Stimulated activated CD4-positive, alpha-beta T cell treated with anti-CD3 and anti-CD28 coated beads, Interleukin-1b, Interleukin-23, amount 100 ng/mL, for 1 hour (primary cell): Measurements from ENCODE around the gene KRTCAP2.
"Not testable (repeated sequence)": the region's sequence is repeated elsewhere in the genome, so short reads cannot be mapped to it uniquely, and the experiment has no call there.

Experiments used
- DNase-seq, 2 donors: peaks; one replicate each; pipeline ENCODE4 v3.0.0-alpha.2; 2020; ENCODE audit warnings: low read depth in 2 of 2

KRTCAP2 gene

DNA sequence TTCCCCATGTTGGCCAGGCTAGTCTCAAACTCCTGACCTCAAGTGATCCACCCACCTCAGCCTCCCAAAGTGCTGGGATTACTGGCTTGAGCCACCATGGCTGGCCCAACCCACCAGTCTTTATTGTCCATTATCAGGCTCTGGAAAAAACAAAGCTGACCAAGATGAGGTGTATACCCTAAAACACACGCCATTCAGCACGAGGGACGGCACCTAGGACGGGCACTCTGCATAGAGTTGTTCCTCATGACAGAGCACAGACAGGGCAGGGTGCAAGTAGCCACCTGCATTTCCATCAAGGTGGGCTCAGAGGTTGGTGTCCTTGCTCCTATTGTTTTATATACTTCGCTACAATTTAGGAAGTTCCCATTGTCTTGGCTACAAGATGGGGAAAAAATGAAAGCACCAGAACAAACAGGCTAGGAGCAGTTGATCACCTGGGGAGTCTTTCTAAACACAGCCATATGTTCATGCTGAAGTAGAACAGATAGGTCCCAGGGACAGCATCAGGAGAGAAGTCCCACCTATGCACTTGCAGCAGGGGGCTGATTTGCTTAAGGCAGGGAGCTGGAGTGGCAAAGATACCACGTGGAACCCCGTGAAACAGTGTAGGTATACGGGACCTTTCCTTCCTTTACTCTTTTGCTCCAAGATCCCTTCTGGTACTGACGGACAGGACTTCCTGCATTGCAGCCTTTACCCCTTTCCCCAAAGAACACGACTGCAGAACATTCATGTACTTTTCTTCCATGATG lies 4.5 kb downstream of the KRTCAP2 start:
- no peak for DNase-seq

DNA sequence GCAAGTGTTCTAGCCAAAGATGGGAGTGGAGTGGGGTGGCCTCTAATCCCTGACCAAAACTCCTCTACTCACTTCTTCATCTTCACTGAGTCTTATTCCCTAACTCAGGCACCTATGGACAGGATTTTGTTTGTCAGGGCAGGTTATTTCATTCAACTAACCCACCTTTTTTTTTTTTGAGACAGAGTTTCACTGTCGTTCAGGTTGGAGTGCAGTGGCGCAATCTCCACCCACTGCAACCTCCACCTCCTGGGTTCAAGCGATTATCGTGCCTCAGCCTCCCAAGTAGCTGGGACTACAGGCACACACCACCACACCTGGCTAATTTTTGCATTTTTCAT lies 5.0 kb downstream of the KRTCAP2 start:
- not testable (repeated sequence) for DNase-seq

DNA sequence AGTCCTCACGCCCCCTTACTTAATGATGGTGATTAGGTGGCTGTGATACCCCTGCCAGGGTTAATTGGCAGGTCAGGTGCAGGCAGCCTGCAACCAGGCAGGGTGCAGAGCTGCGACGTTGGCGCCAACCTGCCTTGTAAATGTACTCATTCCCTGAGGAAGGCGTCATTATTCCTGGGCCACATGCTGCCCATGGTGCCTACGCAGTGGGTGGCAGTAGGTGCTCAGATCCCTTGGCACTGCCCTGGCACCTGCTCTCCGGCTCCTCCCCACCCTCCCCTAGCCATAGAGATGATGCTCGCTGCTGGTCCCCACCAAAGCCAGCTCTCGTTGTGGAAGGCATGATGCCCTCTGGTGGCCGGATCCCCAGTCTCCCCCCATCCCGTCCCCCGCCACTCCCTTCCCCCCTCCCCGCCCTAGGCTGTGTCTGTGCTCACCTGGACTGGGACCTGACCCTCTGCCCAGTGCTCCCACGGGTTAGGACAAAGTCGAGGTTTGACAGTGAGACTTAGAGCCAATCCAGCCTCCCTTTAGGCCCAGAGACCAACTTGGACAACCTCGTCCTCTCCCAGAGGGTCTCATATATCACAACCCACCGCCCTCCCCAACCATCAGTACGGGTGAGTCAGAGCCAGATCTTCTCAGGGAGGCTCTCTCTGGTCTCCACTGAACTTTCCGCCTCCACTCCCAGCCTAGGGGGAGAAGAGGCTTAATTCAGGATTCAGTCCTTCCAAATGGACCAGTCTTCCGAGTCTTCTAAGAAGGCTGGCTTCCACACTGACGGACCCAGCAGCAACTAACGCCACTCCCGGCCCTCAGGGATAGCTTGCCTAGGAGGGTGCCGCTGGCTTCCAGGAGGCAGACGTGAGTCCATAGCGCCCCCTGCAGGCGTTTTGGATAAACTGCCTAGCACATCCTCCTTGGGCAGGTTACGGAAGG lies 5.7 kb downstream of the KRTCAP2 start:
- peak; percentile 65 to 76 for DNase-seq

DNA sequence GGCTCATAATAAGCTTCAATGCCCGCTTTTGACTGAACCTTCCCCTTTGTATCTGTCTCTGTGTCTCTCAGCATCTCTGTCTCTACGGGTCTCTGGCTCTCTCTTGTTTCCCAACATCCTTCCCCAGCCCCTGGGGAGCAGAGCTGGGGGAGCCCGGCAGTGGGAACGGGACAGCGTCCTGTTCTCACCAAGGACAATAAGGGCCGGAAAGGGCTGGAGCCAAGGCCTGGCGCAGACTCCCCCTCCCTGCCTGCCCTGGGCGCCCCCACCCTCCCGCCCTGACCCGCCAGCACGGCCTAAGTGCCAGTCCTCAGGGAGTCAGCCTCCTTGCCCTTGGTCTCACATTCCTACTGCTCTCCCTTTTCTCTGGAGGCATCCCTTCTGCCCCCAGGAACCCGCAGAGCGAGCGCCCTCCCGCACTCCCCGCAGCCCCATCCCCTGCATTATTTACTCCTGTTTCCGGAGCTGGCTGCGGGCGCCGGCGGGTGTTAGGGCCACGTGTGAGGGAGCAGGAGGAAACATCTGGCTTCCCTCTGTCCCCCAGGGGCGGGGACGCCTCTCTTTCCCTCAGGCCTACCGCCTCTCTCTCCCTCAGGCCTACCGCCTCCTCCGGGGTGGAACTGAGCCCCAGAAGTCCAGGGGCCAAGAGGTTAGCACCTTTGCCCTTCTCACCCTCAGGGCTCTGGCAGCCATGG lies 6.5 kb downstream of the KRTCAP2 start:
- no peak for DNase-seq

DNA sequence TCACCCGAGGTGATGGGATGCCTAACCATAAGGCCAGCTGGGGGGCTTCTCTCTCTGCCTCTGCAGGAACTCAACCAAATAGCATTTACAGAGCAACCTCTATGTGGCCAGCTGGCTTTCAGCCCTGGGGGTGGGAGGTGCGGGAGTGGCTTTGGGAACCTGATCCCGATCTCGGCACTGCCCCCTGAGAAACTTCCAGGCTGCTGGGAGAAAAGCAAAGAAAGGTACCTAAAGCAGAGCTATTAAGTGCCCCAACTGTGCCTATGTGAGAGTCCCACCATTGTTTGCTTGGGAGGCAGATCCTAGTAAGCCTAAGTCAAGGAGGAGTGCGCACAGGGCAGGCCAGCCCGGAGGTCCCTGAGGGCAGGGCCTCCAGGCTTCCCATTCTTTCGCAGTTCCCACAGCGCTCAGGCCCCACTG lies 7.0 kb downstream of the KRTCAP2 start:
- DNase-seq, result no peak

DNA sequence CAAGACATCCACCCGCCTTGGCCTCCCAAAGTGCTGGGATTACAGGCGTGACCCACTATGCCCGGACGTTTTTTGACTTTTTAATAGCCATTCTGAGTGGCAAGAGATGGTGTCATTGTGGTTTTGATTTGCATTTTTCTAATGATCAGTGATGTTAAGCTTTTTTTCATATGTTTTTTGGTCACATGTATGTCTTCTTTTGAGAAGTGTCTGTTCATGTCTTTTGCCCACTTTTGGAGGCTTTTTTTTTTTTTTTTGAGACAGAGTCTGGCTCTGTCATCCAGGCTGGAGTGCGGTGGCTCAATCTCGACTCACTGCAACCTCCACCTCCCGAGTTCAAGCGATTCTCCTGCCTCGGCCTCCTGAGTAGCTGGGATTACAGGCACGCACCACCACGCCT lies 8.5 kb downstream of the KRTCAP2 start:
- not testable (repeated sequence) for DNase-seq

DNA sequence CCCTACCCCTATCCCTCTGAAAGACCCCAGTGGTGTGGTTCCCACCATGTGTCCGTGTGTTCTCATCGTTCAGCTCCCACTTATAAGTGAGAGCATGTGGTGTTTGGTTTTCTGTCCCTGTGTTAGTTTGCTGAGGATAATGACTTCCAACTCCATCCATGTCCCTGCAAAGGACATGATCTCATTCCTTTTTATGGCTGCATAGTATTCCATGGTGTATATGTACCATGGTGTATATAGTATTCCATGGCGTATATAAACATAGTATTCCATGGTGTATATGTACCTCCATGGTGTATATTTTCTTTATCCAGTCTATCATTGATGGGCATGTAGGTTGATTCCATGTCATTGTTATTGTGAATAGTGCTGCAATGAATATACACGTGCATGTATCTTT lies 9.3 kb downstream of the KRTCAP2 start:
- not testable (repeated sequence) for DNase-seq

DNA sequence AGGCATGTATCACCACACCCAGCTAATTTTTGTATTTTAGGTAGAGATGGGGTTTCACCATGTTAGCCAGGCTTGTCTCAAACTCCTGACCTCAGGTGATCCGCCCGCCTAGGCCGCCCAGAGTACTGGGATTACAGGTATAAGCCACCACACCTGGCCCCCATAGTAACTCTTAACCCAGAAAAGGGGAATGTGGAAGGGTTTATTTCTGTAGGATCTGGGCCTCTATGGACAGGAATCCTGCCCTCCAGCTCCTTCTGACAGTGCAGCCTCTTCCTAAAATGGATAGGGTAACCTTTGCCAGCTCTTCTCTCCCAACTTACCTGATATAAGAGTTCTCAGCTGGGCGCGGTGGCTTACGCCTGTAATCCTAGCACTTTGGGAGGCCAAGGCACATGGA lies 10.5 kb downstream of the KRTCAP2 start:
- not testable (repeated sequence) for DNase-seq

- DNase-seq, result no peak
These were observed 13.0 kb downstream of the KRTCAP2 start for GRCh38 chr1:155160128-155160527.

GRCh38 chr1:155158991-155159390 lies 14.1 kb downstream of the KRTCAP2 start:
- no peak for DNase-seq

GRCh38 chr1:155155996-155156643 lies 17.0 kb downstream of the KRTCAP2 start:
- DNase-seq, result not testable (repeated sequence)

DNA sequence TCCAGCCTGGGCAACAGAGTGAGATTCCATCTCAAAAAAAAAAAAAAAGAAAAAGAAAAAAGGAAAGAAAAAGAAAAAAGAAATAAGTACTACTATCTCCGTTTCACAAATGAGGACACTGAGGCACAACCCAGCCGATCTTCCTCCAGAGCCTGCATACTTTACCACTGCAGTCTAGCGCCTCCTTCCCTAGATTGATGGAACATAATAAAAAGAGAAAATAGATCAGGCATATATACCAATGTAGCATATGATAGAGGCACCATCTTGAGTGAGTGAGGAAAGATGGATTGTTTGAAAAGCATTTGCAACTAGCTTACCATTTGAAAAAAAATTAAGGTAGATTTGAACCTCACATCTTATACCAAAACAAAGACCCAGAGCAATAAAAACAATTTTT lies 27.6 kb downstream of the KRTCAP2 start:
- no peak for DNase-seq

- no peak for DNase-seq
These were observed 31.4 kb downstream of the KRTCAP2 start for GRCh38 chr1:155141749-155142148.

DNA sequence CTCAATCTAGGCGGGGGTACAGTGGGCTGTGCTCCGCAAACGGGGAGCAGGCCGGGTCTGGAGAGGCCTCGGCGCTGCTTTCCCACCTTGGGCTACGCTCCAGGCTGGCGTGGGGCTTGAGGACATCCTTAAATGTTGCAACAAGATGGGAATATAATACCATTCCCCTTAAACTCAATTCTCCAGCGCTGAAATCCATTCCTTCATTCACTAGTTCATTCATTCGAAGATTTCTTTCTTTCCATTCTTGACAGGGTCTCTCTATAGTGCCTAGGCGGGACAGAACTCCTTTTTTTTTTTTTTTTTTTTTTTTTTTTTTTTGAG lies 32.5 kb downstream of the KRTCAP2 start:
- DNase-seq, result no peak

DNA sequence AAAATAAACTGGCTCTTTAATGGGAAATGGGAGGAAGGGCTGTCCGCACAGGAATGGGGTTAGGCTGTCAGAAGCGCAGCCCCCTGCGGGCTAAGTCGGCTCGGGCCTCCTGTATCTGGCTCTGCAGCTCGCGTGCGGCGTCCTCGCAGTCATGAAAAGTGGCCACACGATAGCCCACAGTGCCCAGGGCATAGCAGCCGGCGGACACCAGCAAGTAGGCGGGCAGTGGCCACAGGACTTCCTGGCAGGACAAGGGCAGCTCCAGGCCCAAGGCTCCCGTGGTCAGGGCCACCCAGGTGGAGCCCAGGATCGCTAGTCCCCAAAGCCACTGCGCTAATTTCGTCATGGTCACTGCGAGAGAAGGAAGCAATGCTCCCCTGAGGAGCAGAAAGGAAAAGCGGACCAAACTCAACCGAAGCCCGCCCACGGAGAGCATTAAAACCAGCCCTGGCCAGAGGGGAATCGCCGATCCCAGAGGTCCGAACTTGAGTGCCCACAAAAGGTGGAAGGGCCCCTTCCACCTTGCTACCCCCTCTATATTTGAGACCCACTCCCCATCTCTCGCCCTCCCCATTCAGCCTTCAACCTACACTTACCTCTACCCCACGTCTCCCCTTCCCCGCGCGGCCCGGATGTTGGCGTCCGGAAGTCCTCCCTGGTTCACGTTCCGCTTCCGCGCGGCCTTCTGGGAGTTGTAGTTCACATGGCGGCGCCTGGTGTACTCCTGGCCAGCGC lies 33.0 kb downstream of the KRTCAP2 start, which contains the start of gene DPM3:
Gene DPM3 (minus strand): TSS at position 637 of the 735 bp plus-strand sequence. CDS start 291 bp downstream, at position 346.
- DNase-seq, result peak; percentile 59 to 84

DNA sequence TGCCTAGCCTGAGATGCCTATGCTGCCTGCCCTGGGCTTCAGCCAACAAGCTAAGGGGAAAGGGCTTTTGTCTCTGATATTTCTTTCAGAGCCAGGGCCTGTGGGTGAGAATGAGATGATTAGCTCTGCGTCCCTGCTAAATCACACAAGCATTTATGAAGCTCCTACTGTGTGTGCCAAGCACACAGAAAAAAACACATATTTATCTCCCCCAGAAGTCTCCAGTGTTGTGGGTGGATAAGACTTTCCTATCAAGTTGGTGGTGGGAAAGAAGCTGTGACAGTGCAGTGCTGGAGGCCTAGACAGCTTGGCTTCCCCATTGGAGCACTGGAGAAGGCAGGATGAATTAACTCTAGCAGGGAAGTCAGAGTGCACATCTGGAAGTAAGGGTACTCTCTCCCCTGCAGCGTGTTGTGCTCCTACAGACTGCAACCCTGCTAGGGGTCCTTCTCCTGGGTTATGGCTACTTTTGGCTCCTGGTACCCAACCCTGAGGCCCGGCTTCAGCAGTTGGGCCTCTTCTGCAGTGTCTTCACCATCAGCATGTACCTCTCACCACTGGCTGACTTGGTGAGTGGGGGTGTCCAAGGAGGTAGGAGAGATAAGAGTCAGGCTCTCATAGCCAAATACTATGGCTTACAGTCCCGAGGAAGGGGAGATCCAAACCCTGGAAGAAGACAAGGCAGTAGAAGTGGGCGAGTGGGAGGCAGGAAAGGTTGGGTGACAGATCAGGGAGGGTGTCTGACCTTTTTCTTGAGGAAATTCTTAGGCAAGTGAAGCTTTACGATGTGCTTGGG lies 35.8 kb downstream of the KRTCAP2 start:
- no peak for DNase-seq

DNA sequence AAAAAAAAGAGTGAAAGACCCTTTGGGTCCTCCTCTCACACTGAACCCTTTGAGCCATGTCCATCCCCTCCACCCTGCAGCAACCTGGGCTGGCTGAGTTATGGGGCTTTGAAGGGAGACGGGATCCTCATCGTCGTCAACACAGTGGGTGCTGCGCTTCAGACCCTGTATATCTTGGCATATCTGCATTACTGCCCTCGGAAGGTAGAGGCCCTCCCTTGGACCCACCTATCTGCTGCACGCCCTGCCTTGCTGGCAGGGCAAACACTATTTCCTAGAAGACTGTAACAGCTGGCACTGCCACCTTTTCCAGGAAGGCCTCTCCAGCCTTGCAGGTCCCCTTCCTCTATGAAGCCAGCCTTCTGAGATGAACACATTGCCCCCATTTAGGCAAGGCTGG lies 36.4 kb downstream of the KRTCAP2 start:
- DNase-seq, result no peak

DNA sequence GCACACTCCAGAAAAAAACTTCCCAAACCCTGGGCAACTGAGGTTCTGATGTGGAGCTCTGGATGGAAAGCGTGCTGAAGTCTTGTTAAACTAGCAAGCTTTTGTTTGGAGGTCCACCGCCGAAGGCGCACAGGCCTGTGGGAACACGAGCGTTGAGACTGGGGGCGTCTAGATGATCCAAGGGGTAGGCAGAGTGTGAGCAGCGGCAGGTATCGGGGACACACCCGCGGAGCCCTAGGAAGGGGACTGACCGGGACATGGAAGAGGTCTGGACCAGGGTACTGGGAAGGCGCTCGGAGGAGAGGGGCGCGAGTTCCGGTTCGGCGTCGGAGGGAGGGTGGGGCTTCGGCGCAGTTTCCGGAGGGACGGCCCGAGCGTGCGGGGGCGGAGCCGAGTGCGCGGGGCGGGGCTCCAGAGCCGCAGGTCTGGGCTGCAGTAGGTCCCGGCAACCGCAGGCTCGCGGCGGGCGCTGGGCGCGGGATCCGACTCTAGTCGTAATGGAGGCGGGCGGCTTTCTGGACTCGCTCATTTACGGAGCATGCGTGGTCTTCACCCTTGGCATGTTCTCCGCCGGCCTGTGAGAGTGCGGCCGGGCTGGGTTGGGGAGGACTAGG lies 37.6 kb downstream of the KRTCAP2 start, which contains the start of gene SLC50A1:
Gene SLC50A1 (plus strand): TSS at position 438 of the 614 bp plus-strand sequence. CDS start 60 bp downstream, at position 498.
- DNase-seq, result peak; percentile 79 to 80

GRCh38 chr1:155134880-155135414 lies 38.2 kb downstream of the KRTCAP2 start:
- DNase-seq, result peak in 1 of 2 donors; percentile 46
